GM06990 (cell line): Measurements from ENCODE around the gene HESX1.

Experiments used
- DNase-seq: peaks from one replicate; pipeline ENCODE4 v3.0.0-alpha.2; 2011; ENCODE audit not compliant: insufficient read length; ENCODE audit errors: extremely low read depth
- H3K27me3 ChIP-seq: replicated peaks from 2 replicates; pipeline ENCODE4 v1.6.0; 2011; ENCODE audit warnings: low read length; ENCODE audit not compliant: control insufficient read depth, insufficient read depth
- H3K36me3 ChIP-seq: 2 replicates; pipeline ENCODE4 v1.5.1; 2011; ENCODE audit warnings: low read length; ENCODE audit not compliant: control insufficient read depth, insufficient read depth
- H3K4me3 ChIP-seq: replicated peaks from 2 replicates; pipeline ENCODE4 v1.5.1; 2011; ENCODE audit warnings: low read depth, mild to moderate bottlenecking, control low read depth, low read length
- TF ChIP-seq, protein P1 (sequence below): IDR thresholded peaks from 2 replicates; pipeline ENCODE4 v1.5.1; 2011; ENCODE audit warnings: low read length, control low read depth, mild to moderate bottlenecking, inconsistent platforms; ENCODE audit not compliant: insufficient read depth, poor library complexity, severe bottlenecking

HESX1 gene

GRCh38 chr3:57199895-57200297 is at the start of gene HESX1:
HESX1 (minus strand) TSS chr3:57199978; CDS start chr3:57199918, 60 bp downstream.
- Histone ChIP-seq H3K27me3 (no peaks in the 10 kb centered on the region), H3K36me3 (no peaks in the 10 kb centered on the region), H3K4me3 (no peak within 1 kb of the TSS)
- no peak for DNase-seq
- TF ChIP-seq, protein P1, sequence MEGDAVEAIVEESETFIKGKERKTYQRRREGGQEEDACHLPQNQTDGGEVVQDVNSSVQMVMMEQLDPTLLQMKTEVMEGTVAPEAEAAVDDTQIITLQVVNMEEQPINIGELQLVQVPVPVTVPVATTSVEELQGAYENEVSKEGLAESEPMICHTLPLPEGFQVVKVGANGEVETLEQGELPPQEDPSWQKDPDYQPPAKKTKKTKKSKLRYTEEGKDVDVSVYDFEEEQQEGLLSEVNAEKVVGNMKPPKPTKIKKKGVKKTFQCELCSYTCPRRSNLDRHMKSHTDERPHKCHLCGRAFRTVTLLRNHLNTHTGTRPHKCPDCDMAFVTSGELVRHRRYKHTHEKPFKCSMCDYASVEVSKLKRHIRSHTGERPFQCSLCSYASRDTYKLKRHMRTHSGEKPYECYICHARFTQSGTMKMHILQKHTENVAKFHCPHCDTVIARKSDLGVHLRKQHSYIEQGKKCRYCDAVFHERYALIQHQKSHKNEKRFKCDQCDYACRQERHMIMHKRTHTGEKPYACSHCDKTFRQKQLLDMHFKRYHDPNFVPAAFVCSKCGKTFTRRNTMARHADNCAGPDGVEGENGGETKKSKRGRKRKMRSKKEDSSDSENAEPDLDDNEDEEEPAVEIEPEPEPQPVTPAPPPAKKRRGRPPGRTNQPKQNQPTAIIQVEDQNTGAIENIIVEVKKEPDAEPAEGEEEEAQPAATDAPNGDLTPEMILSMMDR, result no peak

GRCh38 chr3:57244946-57245345 is 45.2 kb upstream of the HESX1 start:
- H3K27me3 ChIP-seq, result no peaks in the 10 kb centered on the region
- H3K4me3 ChIP-seq, result no peak overlapping the region
- TF ChIP-seq, protein P1, result no peak
- peaks cover 6% of the 10 kb centered on the region for H3K36me3 ChIP-seq
- DNase-seq, result no peak

DNA sequence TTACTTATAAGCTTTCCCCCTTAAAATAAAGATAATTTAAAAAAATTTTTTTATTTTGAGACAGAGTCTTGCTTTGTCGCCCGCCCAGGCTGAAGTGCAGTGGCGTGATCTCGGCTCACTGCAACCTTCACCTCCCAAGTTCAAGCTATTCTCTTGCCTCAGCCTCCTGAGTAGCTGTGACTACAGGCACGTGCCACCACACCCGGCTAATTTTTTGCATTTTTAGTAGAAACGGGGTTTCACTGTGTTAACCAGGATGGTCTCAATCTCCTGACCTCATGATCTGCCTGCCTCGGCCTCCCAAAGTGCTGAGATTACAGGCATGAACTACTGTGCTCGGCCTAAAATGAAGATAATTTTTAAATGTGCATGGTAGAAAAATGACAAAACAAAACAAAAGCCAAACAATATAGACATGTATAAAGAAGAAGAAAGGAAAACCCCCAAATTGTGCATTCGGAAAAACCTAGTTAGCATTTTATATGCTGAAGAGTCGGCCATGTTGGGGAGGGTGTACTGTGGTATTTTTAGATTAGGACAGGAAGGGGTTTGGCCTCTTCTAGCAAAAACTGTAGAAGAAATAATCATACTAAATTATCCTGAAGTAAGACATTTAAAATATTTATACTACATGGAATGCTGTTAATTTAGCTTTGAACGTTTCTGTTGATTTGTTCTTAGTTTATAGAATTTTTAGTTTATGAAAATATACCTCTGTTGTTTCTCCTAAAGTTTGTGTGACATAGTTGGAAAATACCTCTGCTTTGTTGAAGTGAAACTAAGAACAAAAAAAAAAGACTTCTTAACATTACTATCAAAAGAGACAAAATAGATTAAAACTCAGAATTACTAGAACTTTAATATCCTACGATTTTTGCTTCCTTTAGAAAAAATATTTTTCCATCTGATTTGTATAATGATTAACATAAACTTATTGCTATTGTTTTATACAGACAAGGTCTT is 35.1 kb upstream of the HESX1 start:
- no peak for DNase-seq
- Histone ChIP-seq H3K27me3 (no peaks in the 10 kb centered on the region), H3K4me3 (no peak overlapping the region), H3K36me3 (no peaks in the 10 kb centered on the region; the same call in 1 of the 2 replicates)
- TF ChIP-seq, protein P1, result no peak

DNA sequence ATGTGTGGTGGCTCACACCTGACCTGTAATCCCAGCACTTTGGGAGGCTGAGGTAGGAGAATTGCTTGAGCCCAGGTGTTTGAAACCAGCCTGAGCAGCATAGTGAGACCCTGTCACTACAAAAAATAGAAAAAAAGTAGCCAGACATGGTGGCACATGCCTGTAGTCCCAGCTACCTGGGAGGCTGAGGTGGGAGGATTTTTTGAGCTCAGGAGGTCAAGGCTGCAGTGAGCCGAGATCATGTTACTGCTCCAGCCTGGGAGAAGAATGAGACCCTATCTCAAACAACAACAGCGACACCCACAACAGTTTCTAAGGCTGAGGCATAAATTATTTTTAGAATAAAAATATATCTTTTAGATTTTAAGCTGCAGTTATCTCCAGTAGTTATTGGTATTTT is 34.0 kb upstream of the HESX1 start:
- TF ChIP-seq, protein P1, result no peak
- Histone ChIP-seq H3K4me3 (no peak overlapping the region), H3K27me3 (no peaks in the 10 kb centered on the region), H3K36me3 (no peaks in the 10 kb centered on the region; the same call in 1 of the 2 replicates)
- no peak for DNase-seq

GRCh38 chr3:57230006-57230405 is 30.2 kb upstream of the HESX1 start:
- Histone ChIP-seq H3K36me3 (no peaks in the 10 kb centered on the region), H3K4me3 (no peak overlapping the region), H3K27me3 (no peaks in the 10 kb centered on the region)
- no peak for DNase-seq
- TF ChIP-seq, protein P1, result no peak
